Memory B cell (primary cell): ENCODE measurements around the gene FER1L5.
"Not testable (repeated sequence)": the region's sequence is repeated elsewhere in the genome, so short reads cannot be mapped to it uniquely, and the experiment has no call there.

Experiments used
- ATAC-seq: fragments of 150-1000 bp; cut with Tn5 transposase; 2 replicates; pipeline ENCODE4 v1.10.0; 2021; ENCODE audit warnings: low read depth, mild to moderate bottlenecking, moderate library complexity
- DNase-seq, 2 donors: peaks; one replicate each; pipeline ENCODE4 v3.0.0; 2022; ENCODE audit warnings: low spot score in 2 of 2
- H3K27ac Mint-ChIP-seq: one replicate; pipeline ENCODE4 v1.8.0; 2022; ENCODE audit warnings: mild to moderate bottlenecking, moderate library complexity, mixed read lengths
- H3K27me3 Mint-ChIP-seq: one replicate; pipeline ENCODE4 v1.8.0; 2022; ENCODE audit warnings: mixed read lengths
- H3K36me3 Mint-ChIP-seq: one replicate; pipeline ENCODE4 v1.8.0; 2022; ENCODE audit warnings: mild to moderate bottlenecking, mixed read lengths
- H3K4me1 Mint-ChIP-seq: one replicate; pipeline ENCODE4 v1.8.0; 2022; ENCODE audit warnings: mixed read lengths
- H3K4me3 Mint-ChIP-seq: one replicate; pipeline ENCODE4 v1.8.0; 2022; ENCODE audit warnings: mild to moderate bottlenecking, moderate library complexity, mixed read lengths
- H3K9me3 Mint-ChIP-seq: one replicate; pipeline ENCODE4 v1.8.0; 2022; ENCODE audit warnings: mixed read lengths

The FER1L5 gene

GRCh38 chr2:96651793-96652192 is 9.2 kb downstream of the FER1L5 start:
- H3K9me3 Mint-ChIP-seq: no peaks in the 10 kb centered on the region
- ATAC-seq (no peak), DNase-seq (no peak)
- H3K27me3 Mint-ChIP-seq: peaks cover 6% of the 10 kb centered on the region
- H3K36me3 Mint-ChIP-seq: peaks cover 2% of the 10 kb centered on the region
- H3K4me3 Mint-ChIP-seq: no peak overlapping the region
- H3K4me1 Mint-ChIP-seq: peaks cover 2% of the 10 kb centered on the region
- H3K27ac Mint-ChIP-seq: no peak overlapping the region

- not testable (repeated sequence) for H3K36me3 Mint-ChIP-seq, ATAC-seq, H3K27ac Mint-ChIP-seq, DNase-seq, H3K4me1 Mint-ChIP-seq, H3K9me3 Mint-ChIP-seq, H3K4me3 Mint-ChIP-seq, H3K27me3 Mint-ChIP-seq
These were observed 12.2 kb downstream of the FER1L5 start for GRCh38 chr2:96654791-96655190.

- DNase-seq: no peak
- Mint-ChIP-seq H3K9me3 (no peaks in the 10 kb centered on the region), H3K4me3 (no peak overlapping the region), H3K4me1 (peaks cover 2% of the 10 kb centered on the region), H3K27me3 (peaks cover 3% of the 10 kb centered on the region), H3K36me3 (peaks cover 2% of the 10 kb centered on the region), H3K27ac (no peak overlapping the region)
- no peak for ATAC-seq
These were observed 13.0 kb downstream of the FER1L5 start for GRCh38 chr2:96655526-96655925.

- peaks cover 2% of the 10 kb centered on the region for H3K4me1 Mint-ChIP-seq
These were observed 14.0 kb downstream of the FER1L5 start for GRCh38 chr2:96656540-96656939.

GRCh38 chr2:96661324-96661723 is 18.8 kb downstream of the FER1L5 start:
- ATAC-seq (no peak), DNase-seq (no peak)
- no peak overlapping the region for H3K4me3 Mint-ChIP-seq
- no peaks in the 10 kb centered on the region for H3K9me3 Mint-ChIP-seq
- H3K27ac Mint-ChIP-seq: no peak overlapping the region
- no peaks in the 10 kb centered on the region for H3K27me3 Mint-ChIP-seq
- no peaks in the 10 kb centered on the region for H3K36me3 Mint-ChIP-seq
- no peaks in the 10 kb centered on the region for H3K4me1 Mint-ChIP-seq

More at GRCh38 chr2:96656540-96656939, 14.0 kb downstream of the FER1L5 start:
- Mint-ChIP-seq H3K4me3 (no peak overlapping the region), H3K9me3 (no peaks in the 10 kb centered on the region), H3K27me3 (no peaks in the 10 kb centered on the region), H3K27ac (no peak overlapping the region), H3K36me3 (no peaks in the 10 kb centered on the region)
- DNase-seq (no peak), ATAC-seq (peak; percentile 55)

GRCh38 chr2:96662360-96662759 is 19.8 kb downstream of the FER1L5 start:
- no peaks in the 10 kb centered on the region for H3K36me3 Mint-ChIP-seq
- H3K9me3 Mint-ChIP-seq: no peaks in the 10 kb centered on the region
- no peak overlapping the region for H3K27ac Mint-ChIP-seq
- H3K4me3 Mint-ChIP-seq: no peak overlapping the region
- ATAC-seq: no peak
- no peaks in the 10 kb centered on the region for H3K4me1 Mint-ChIP-seq
- H3K27me3 Mint-ChIP-seq: no peaks in the 10 kb centered on the region
- no peak for DNase-seq

- Mint-ChIP-seq H3K27me3 (no peaks in the 10 kb centered on the region), H3K27ac (no peak overlapping the region), H3K36me3 (no peaks in the 10 kb centered on the region), H3K4me1 (no peaks in the 10 kb centered on the region), H3K4me3 (no peak overlapping the region), H3K9me3 (no peaks in the 10 kb centered on the region)
- no peak for ATAC-seq
- DNase-seq: no peak
These were observed 20.6 kb downstream of the FER1L5 start for GRCh38 chr2:96663177-96663576.

- no peak overlapping the region for H3K4me3 Mint-ChIP-seq
- ATAC-seq (no peak), DNase-seq (no peak)
- H3K27ac Mint-ChIP-seq: no peak overlapping the region
- no peaks in the 10 kb centered on the region for H3K27me3 Mint-ChIP-seq
- no peaks in the 10 kb centered on the region for H3K9me3 Mint-ChIP-seq
- H3K36me3 Mint-ChIP-seq: no peaks in the 10 kb centered on the region
- no peaks in the 10 kb centered on the region for H3K4me1 Mint-ChIP-seq
These were observed 21.3 kb downstream of the FER1L5 start for GRCh38 chr2:96663829-96664228.

GRCh38 chr2:96664366-96664925 is 21.9 kb downstream of the FER1L5 start:
- H3K4me3 Mint-ChIP-seq: no peak overlapping the region
- H3K9me3 Mint-ChIP-seq: no peaks in the 10 kb centered on the region
- no peaks in the 10 kb centered on the region for H3K4me1 Mint-ChIP-seq
- DNase-seq (no peak), ATAC-seq (no peak)
- H3K27ac Mint-ChIP-seq: no peak overlapping the region
- no peaks in the 10 kb centered on the region for H3K36me3 Mint-ChIP-seq
- no peaks in the 10 kb centered on the region for H3K27me3 Mint-ChIP-seq

GRCh38 chr2:96665083-96665569 is 22.6 kb downstream of the FER1L5 start:
- Mint-ChIP-seq H3K36me3 (no peaks in the 10 kb centered on the region), H3K27me3 (no peaks in the 10 kb centered on the region), H3K4me3 (no peak overlapping the region), H3K27ac (no peak overlapping the region), H3K4me1 (no peaks in the 10 kb centered on the region), H3K9me3 (no peaks in the 10 kb centered on the region)
- ATAC-seq: no peak
- no peak for DNase-seq

GRCh38 chr2:96665717-96666116 is 23.2 kb downstream of the FER1L5 start:
- DNase-seq, ATAC-seq, H3K27me3 Mint-ChIP-seq, H3K36me3 Mint-ChIP-seq, H3K4me1 Mint-ChIP-seq, H3K9me3 Mint-ChIP-seq, H3K4me3 Mint-ChIP-seq, H3K27ac Mint-ChIP-seq: not testable (repeated sequence)

GRCh38 chr2:96668771-96669170 is 26.2 kb downstream of the FER1L5 start:
- Mint-ChIP-seq H3K4me1 (peaks cover 2% of the 10 kb centered on the region), H3K36me3 (no peaks in the 10 kb centered on the region), H3K27ac (no peak overlapping the region), H3K9me3 (no peaks in the 10 kb centered on the region), H3K4me3 (no peak overlapping the region), H3K27me3 (peaks cover 7% of the 10 kb centered on the region)
- DNase-seq (no peak), ATAC-seq (no peak)

GRCh38 chr2:96669539-96670215 is 27.1 kb downstream of the FER1L5 start:
- H3K4me1 Mint-ChIP-seq: peaks cover 2% of the 10 kb centered on the region
- ATAC-seq: no peak
- H3K36me3 Mint-ChIP-seq: no peaks in the 10 kb centered on the region
- peaks cover 7% of the 10 kb centered on the region for H3K27me3 Mint-ChIP-seq
- DNase-seq: no peak
- H3K9me3 Mint-ChIP-seq: no peaks in the 10 kb centered on the region
- H3K4me3 Mint-ChIP-seq: no peak overlapping the region
- no peak overlapping the region for H3K27ac Mint-ChIP-seq

- H3K36me3 Mint-ChIP-seq: no peaks in the 10 kb centered on the region
- H3K4me3 Mint-ChIP-seq: no peak overlapping the region
- H3K27ac Mint-ChIP-seq: no peak overlapping the region
- H3K27me3 Mint-ChIP-seq: peaks cover 9% of the 10 kb centered on the region
- no peak for DNase-seq
- H3K4me1 Mint-ChIP-seq: no peaks in the 10 kb centered on the region
- no peaks in the 10 kb centered on the region for H3K9me3 Mint-ChIP-seq
- ATAC-seq: no peak
These were observed 37.3 kb downstream of the FER1L5 start for GRCh38 chr2:96679848-96680247.

GRCh38 chr2:96680561-96681141 is 38.1 kb downstream of the FER1L5 start:
- no peak overlapping the region for H3K4me3 Mint-ChIP-seq
- H3K9me3 Mint-ChIP-seq: no peaks in the 10 kb centered on the region
- no peaks in the 10 kb centered on the region for H3K4me1 Mint-ChIP-seq
- H3K27ac Mint-ChIP-seq: no peak overlapping the region
- peaks cover 9% of the 10 kb centered on the region for H3K27me3 Mint-ChIP-seq
- no peak for ATAC-seq
- no peak for DNase-seq
- no peaks in the 10 kb centered on the region for H3K36me3 Mint-ChIP-seq
